Stimulated activated CD8-positive, alpha-beta memory T cell treated with anti-CD3 and anti-CD28 coated beads, Interleukin-4, amount 100 ng/mL, for 48 hours (primary cell): ENCODE data around the gene IGSF9B.

ENCODE experiments used
- DNase-seq: peaks from one replicate; pipeline ENCODE4 v3.0.0-alpha.2; 2020

Gene IGSF9B

GRCh38 chr11:133896642-133897330, 60.0 kb downstream of the IGSF9B start:
- DNase-seq, result no peak

GRCh38 chr11:133896028-133896427, 60.7 kb downstream of the IGSF9B start:
- no peak for DNase-seq

GRCh38 chr11:133895551-133895950, 61.2 kb downstream of the IGSF9B start:
- DNase-seq, result no peak

GRCh38 chr11:133895061-133895479, 61.7 kb downstream of the IGSF9B start:
- DNase-seq, result no peak

- no peak for DNase-seq
These were observed 63.4 kb downstream of the IGSF9B start for GRCh38 chr11:133893381-133893780.

- no peak for DNase-seq
These were observed 64.0 kb downstream of the IGSF9B start for GRCh38 chr11:133892584-133893380.

- no peak for DNase-seq
These were observed 64.6 kb downstream of the IGSF9B start for GRCh38 chr11:133892126-133892525.

GRCh38 chr11:133889893-133890292, 66.9 kb downstream of the IGSF9B start:
- DNase-seq, result no peak

GRCh38 chr11:133889188-133889587, 67.6 kb downstream of the IGSF9B start:
- DNase-seq, result no peak

- no peak for DNase-seq
These were observed 69.0 kb downstream of the IGSF9B start for GRCh38 chr11:133887692-133888332.

GRCh38 chr11:133886029-133886428, 70.7 kb downstream of the IGSF9B start:
- no peak for DNase-seq

- DNase-seq, result no peak
These were observed 84.6 kb downstream of the IGSF9B start for GRCh38 chr11:133872160-133872559.

- DNase-seq, result no peak
These were observed 89.3 kb downstream of the IGSF9B start for GRCh38 chr11:133867456-133867855.

GRCh38 chr11:133865466-133865865, 91.3 kb downstream of the IGSF9B start:
- DNase-seq, result no peak

- no peak for DNase-seq
These were observed 92.0 kb downstream of the IGSF9B start for GRCh38 chr11:133864756-133865155.

- no peak for DNase-seq
These were observed 96.6 kb downstream of the IGSF9B start for GRCh38 chr11:133860151-133860550.
